Measurements from ENCODE around the gene TEX14.
"Not testable (repeated sequence)": the region's sequence is repeated elsewhere in the genome, so short reads cannot be mapped to it uniquely, and the experiment has no call there.

The TEX14 gene

GRCh38 chr17:58691701-58692238 lies at the start of gene TEX14:
TSS of gene TEX14 (minus strand) at chr17:58692045. CDS start at chr17:58652001, 40,044 bp downstream.
- no peak for DNase-seq

- DNase-seq = no peak
Observed at GRCh38 chr17:58741121-58741625, 49.3 kb upstream of the TEX14 start.

GRCh38 chr17:58734811-58735210 lies 43.0 kb upstream of the TEX14 start:
- DNase-seq = no peak

GRCh38 chr17:58734040-58734439 lies 42.2 kb upstream of the TEX14 start:
- DNase-seq = no peak

- DNase-seq = no peak
Observed at GRCh38 chr17:58730937-58731336, 39.1 kb upstream of the TEX14 start.

- no peak for DNase-seq
Observed at GRCh38 chr17:58728798-58729197, 37.0 kb upstream of the TEX14 start.

- DNase-seq = no peak
Observed at GRCh38 chr17:58722696-58723095, 30.9 kb upstream of the TEX14 start.

- DNase-seq = no peak
Observed at GRCh38 chr17:58722274-58722673, 30.4 kb upstream of the TEX14 start.

GRCh38 chr17:58710948-58711552 lies 19.2 kb upstream of the TEX14 start:
- DNase-seq = no peak

GRCh38 chr17:58706351-58707140 lies 14.7 kb upstream of the TEX14 start:
- DNase-seq = no peak

- no peak for DNase-seq
Observed at GRCh38 chr17:58703916-58704286, 12.1 kb upstream of the TEX14 start.

- no peak for DNase-seq
Observed at GRCh38 chr17:58703137-58703915, 11.5 kb upstream of the TEX14 start.

- DNase-seq = no peak
Observed at GRCh38 chr17:58702708-58703107, 10.9 kb upstream of the TEX14 start.

GRCh38 chr17:58702045-58702476 lies 10.2 kb upstream of the TEX14 start:
- DNase-seq = no peak

GRCh38 chr17:58699771-58700170 lies 7.9 kb upstream of the TEX14 start:
- DNase-seq = no peak

GRCh38 chr17:58694826-58695225 lies 3.0 kb upstream of the TEX14 start:
- no peak for DNase-seq

GRCh38 chr17:58694302-58694701 lies 2.5 kb upstream of the TEX14 start:
- DNase-seq = no peak

GRCh38 chr17:58693751-58694150 lies 1.9 kb upstream of the TEX14 start:
- DNase-seq = no peak

GRCh38 chr17:58693208-58693607 lies 1.4 kb upstream of the TEX14 start:
- DNase-seq = no peak

GRCh38 chr17:58692239-58693055 lies 602 bp upstream of the TEX14 start, which contains the start of gene RAD51C:
TSS of gene RAD51C (plus strand) at chr17:58692602. CDS start at chr17:58692644, 42 bp downstream.
- DNase-seq = peak; percentile 82

- not testable (repeated sequence) for DNase-seq
Observed at GRCh38 chr17:58690033-58690432, 1.8 kb downstream of the TEX14 start.

GRCh38 chr17:58688521-58688920 lies 3.3 kb downstream of the TEX14 start:
- DNase-seq = no peak
